ENCODE data around the gene FOXA1. TPM values are rescaled to one million over a fixed set of nuclear protein-coding genes. Genes with fewer than 3 reads are reported as not detected.

The FOXA1 gene
- total RNA-seq, 1 experiment from 2014 or later = 0.07 TPM

- no peak for DNase-seq
- Histone ChIP-seq H3K14ac (ENCODE audit: insufficient read depth, low read length) (no peak overlapping the region), H4K91ac (ENCODE audit: insufficient read length, low read depth, low read length) (no peak overlapping the region), H3K4me1 (ENCODE audit: insufficient read depth, low read length) (no peaks in the 10 kb centered on the region), H3K9me3 (ENCODE audit: control insufficient read depth, low read depth, low read length) (no peaks in the 10 kb centered on the region), H3K4ac (ENCODE audit: low read depth, low read length) (no peak overlapping the region), H3K9ac (ENCODE audit: extremely low read depth, insufficient read length, low read length) (no peak overlapping the region), H2AK5ac (ENCODE audit: insufficient read length, low read length) (no peak overlapping the region), H3K79me1 (ENCODE audit: insufficient read depth, low read depth, low read length, poor library complexity, severe bottlenecking) (no peaks in the 10 kb centered on the region), H4K8ac (replicated peaks; ENCODE audit: insufficient read length, low read depth, low read length) (no peak overlapping the region), H3K4me2 (ENCODE audit: insufficient read depth, insufficient read length, low read length) (no peak overlapping the region), H3K79me2 (ENCODE audit: insufficient read depth, low read length) (no peaks in the 10 kb centered on the region), H3K23me2 (ENCODE audit: insufficient read length, low read depth, low read length, poor library complexity, severe bottlenecking) (no peaks in the 10 kb centered on the region), H3K23ac (ENCODE audit: insufficient read length, low read depth, low read length) (no peak overlapping the region), H2BK20ac (ENCODE audit: low read depth, low read length, poor library complexity, severe bottlenecking) (no peak overlapping the region), H4K5ac (ENCODE audit: insufficient read length, low read depth, low read length) (no peak overlapping the region), H3K27ac (ENCODE audit: insufficient read length, low read depth, low read length) (no peak overlapping the region), H3K56ac (ENCODE audit: insufficient read length, low read depth, low read length) (no peak overlapping the region), H2BK120ac (ENCODE audit: low read depth, low read length, poor library complexity, severe bottlenecking) (no peak overlapping the region), H3T11ph (ENCODE audit: low read length) (no peak overlapping the region), H3K27me3 (ENCODE audit: insufficient read depth, low read length) (no peaks in the 10 kb centered on the region), H3K18ac (ENCODE audit: insufficient read length, low read depth, low read length) (no peak overlapping the region), H2BK5ac (ENCODE audit: insufficient read length, low read length) (no peak overlapping the region), H2BK15ac (ENCODE audit: low read depth, low read length) (no peak overlapping the region), H2AFZ (ENCODE audit: low read length) (no peak overlapping the region), H2BK12ac (ENCODE audit: insufficient read length, low read depth, low read length) (no peak overlapping the region), H4K20me1 (ENCODE audit: control insufficient read depth, insufficient read depth, insufficient read length) (no peaks in the 10 kb centered on the region)
- peaks cover 45% of the 10 kb centered on the region for H3K27me3 Mint-ChIP-seq (ENCODE audit: low read depth)
- no peaks in the 10 kb centered on the region for H3K36me3 Mint-ChIP-seq (ENCODE audit: insufficient read depth in 1 of 3, low read depth in 3 of 3)
- H3K27ac Mint-ChIP-seq = no peak overlapping the region
- H3K9me3 Mint-ChIP-seq = no peaks in the 10 kb centered on the region
- no peak for TF ChIP-seq CTCF (conservative IDR thresholded peaks at IDR 0.05)
- no peak overlapping the region for H3K4me3 Mint-ChIP-seq
- no CpG with 5 or more reads among the region's 2 CpGs for WGBS (ENCODE audit: extremely low coverage, insufficient read length, low lambda C conversion rate)
- peaks cover 5 to 7% of the 10 kb centered on the region in 2 experiments for H3K4me1 Mint-ChIP-seq
These were observed 21.7 kb downstream of the FOXA1 start for GRCh38 chr14:37573356-37573755.
